HG02852 (cell line): ENCODE measurements around the gene CHST11.

ENCODE experiments used
- ATAC-seq: cut with Tn5 transposase; IDR thresholded peaks from one replicate; pipeline ENCODE4 v1.9.1; 2021; ENCODE audit warnings: mild to moderate bottlenecking, moderate library complexity; ENCODE audit not compliant: unreplicated experiment

Gene CHST11

GRCh38 chr12:104459368-104459909 is 2.7 kb downstream of the CHST11 start:
- no peak for ATAC-seq

GRCh38 chr12:104460041-104460719 is 3.4 kb downstream of the CHST11 start:
- no peak for ATAC-seq

GRCh38 chr12:104460973-104461698 is 4.4 kb downstream of the CHST11 start:
- ATAC-seq, result no peak

GRCh38 chr12:104462325-104462724 is 5.6 kb downstream of the CHST11 start:
- ATAC-seq, result no peak

GRCh38 chr12:104462931-104463339 is 6.2 kb downstream of the CHST11 start:
- ATAC-seq, result peak; percentile 52

- peak; percentile 0 for ATAC-seq
Measured at GRCh38 chr12:104463368-104463767, 6.6 kb downstream of the CHST11 start.

- no peak for ATAC-seq
Measured at GRCh38 chr12:104464899-104465298, 8.2 kb downstream of the CHST11 start.

- ATAC-seq, result no peak
Measured at GRCh38 chr12:104466709-104467345, 10.1 kb downstream of the CHST11 start.

GRCh38 chr12:104467346-104467837 is 10.6 kb downstream of the CHST11 start:
- no peak for ATAC-seq

- no peak for ATAC-seq
Measured at GRCh38 chr12:104468371-104468770, 11.6 kb downstream of the CHST11 start.

GRCh38 chr12:104469066-104469465 is 12.3 kb downstream of the CHST11 start:
- ATAC-seq, result no peak

GRCh38 chr12:104469523-104469922 is 12.8 kb downstream of the CHST11 start:
- ATAC-seq, result no peak

- no peak for ATAC-seq
Measured at GRCh38 chr12:104470521-104470920, 13.8 kb downstream of the CHST11 start.

GRCh38 chr12:104471336-104471735 is 14.6 kb downstream of the CHST11 start:
- no peak for ATAC-seq

GRCh38 chr12:104472748-104473147 is 16.0 kb downstream of the CHST11 start:
- ATAC-seq, result no peak

- ATAC-seq, result peak; percentile 71
Measured at GRCh38 chr12:104473374-104473983, 16.7 kb downstream of the CHST11 start.

- no peak for ATAC-seq
Measured at GRCh38 chr12:104475271-104475670, 18.5 kb downstream of the CHST11 start.

GRCh38 chr12:104477510-104478390 is 21.0 kb downstream of the CHST11 start:
- ATAC-seq, result no peak

- ATAC-seq, result peak; percentile 88
Measured at GRCh38 chr12:104478396-104479122, 21.8 kb downstream of the CHST11 start.
